CD4-positive, CD25-positive, alpha-beta regulatory T cell (primary cell): ENCODE data around the gene RP9. TPM values are rescaled to one million over a fixed set of nuclear protein-coding genes. Genes with fewer than 3 reads are reported as not detected.
"Not testable (repeated sequence)": the region's sequence is repeated elsewhere in the genome, so short reads cannot be mapped to it uniquely, and the experiment has no call there.

Source experiments
- ATAC-seq, 2 donors: fragments of 150-1000 bp; cut with Tn5 transposase; one replicate each; pipeline ENCODE4 v1.10.0; 2021; ENCODE audit warnings: low read depth in 2 of 2, moderate number of reproducible peaks in 2 of 2, moderate library complexity in 1 of 2
- DNase-seq, 3 donors: peaks; one replicate each; pipeline versions ENCODE4 v3.0.0 to v3.0.0-alpha.2; 2012 to 2022; ENCODE audit warnings: mixed read lengths in 1 of 3
- H3K27ac ChIP-seq: one replicate; pipeline ENCODE4 v1.7.0; 2013; ENCODE audit warnings: mild to moderate bottlenecking, low read length; ENCODE audit not compliant: insufficient read depth, poor library complexity, severe bottlenecking
- H3K27me3 ChIP-seq: one replicate; pipeline ENCODE4 v1.7.0; 2013; ENCODE audit warnings: low read length; ENCODE audit not compliant: control insufficient read depth, insufficient read depth
- H3K36me3 ChIP-seq: one replicate; pipeline ENCODE4 v1.7.0; 2013; ENCODE audit warnings: mild to moderate bottlenecking, low read length, moderate library complexity; ENCODE audit not compliant: control insufficient read depth, insufficient read depth
- H3K4me1 ChIP-seq: 2 replicates; pipeline ENCODE4 v1.7.0; 2013; ENCODE audit warnings: mild to moderate bottlenecking, low read length; ENCODE audit not compliant: insufficient read depth, control insufficient read depth, poor library complexity, severe bottlenecking
- H3K4me3 ChIP-seq: one replicate; pipeline ENCODE4 v1.7.0; 2013; ENCODE audit warnings: low read depth, mild to moderate bottlenecking, low read length, moderate library complexity
- H3K9me3 ChIP-seq, 2 experiments: 1 replicate in 1 of 2; 2 replicates in 1 of 2; pipeline ENCODE4 v1.7.0; 2013; ENCODE audit warnings: low read length in 2 of 2, mild to moderate bottlenecking in 1 of 2, moderate library complexity in 1 of 2; ENCODE audit not compliant: control insufficient read depth in 2 of 2
- H3K27ac Mint-ChIP-seq, 3 donors: one replicate each; pipeline ENCODE4 v1.8.0; 2020 to 2022; ENCODE audit warnings: mild to moderate bottlenecking in 3 of 3, mixed read lengths in 3 of 3, moderate library complexity in 2 of 3
- H3K27me3 Mint-ChIP-seq: one replicate; pipeline ENCODE4 v1.8.0; 2022; ENCODE audit warnings: mild to moderate bottlenecking, mixed read lengths
- H3K36me3 Mint-ChIP-seq: one replicate; pipeline ENCODE4 v1.8.0; 2020; ENCODE audit warnings: mixed read lengths
- H3K4me1 Mint-ChIP-seq, 4 donors: one replicate each; pipeline ENCODE4 v1.8.0; 2020 to 2022; ENCODE audit warnings: mixed read lengths in 4 of 4, mild to moderate bottlenecking in 1 of 4
- H3K4me3 Mint-ChIP-seq, 4 donors: one replicate each; pipeline ENCODE4 v1.8.0; 2020 to 2022; ENCODE audit warnings: mild to moderate bottlenecking in 4 of 4, mixed read lengths in 4 of 4, moderate library complexity in 3 of 4
- H3K9me3 Mint-ChIP-seq, 7 donors: one replicate each; pipeline ENCODE4 v1.8.0; 2020 to 2022; ENCODE audit warnings: mixed read lengths in 7 of 7, mild to moderate bottlenecking in 3 of 7, moderate library complexity in 2 of 7
- polyA plus RNA-seq, 4 donors: library from polyadenylated mRNA; unstranded; fragments of 300-500 nt; fragmentation: Illumina TruSeq; gene quantifications; one replicate each; pipeline ENCODE4 v1.2.3, GENCODE V29; 2021
- total RNA-seq: library from RNA; stranded (reverse); gene quantifications from one replicate; pipeline ENCODE4 v1.2.3, GENCODE V29; 2022

The RP9 gene
- total and polyA plus RNA-seq, 5 donors from 2014 or later: 14.3 to 26.2 (median 20.7) TPM

- Histone ChIP-seq H3K27me3 (no peaks in the 10 kb centered on the region), H3K36me3 (peaks cover 57% of the 10 kb centered on the region), H3K4me3 (no peak overlapping the region), H3K27ac (no peak overlapping the region), H3K9me3 (no peaks in the 10 kb centered on the region), H3K4me1 (peaks cover 6% of the 10 kb centered on the region)
- no peak overlapping the region for H3K4me3 Mint-ChIP-seq
- DNase-seq (no peak), ATAC-seq (no peak)
- H3K27ac Mint-ChIP-seq: no peak overlapping the region
- H3K9me3 Mint-ChIP-seq: no peaks in the 10 kb centered on the region
- H3K36me3 Mint-ChIP-seq: peaks cover 41% of the 10 kb centered on the region
- H3K27me3 Mint-ChIP-seq: no peaks in the 10 kb centered on the region
- H3K4me1 Mint-ChIP-seq: peaks cover 21 to 56% (median 31%) of the 10 kb centered on the region in 4 donors
Measured at GRCh38 chr7:33101906-33102305, 7.3 kb downstream of the RP9 start.

GRCh38 chr7:33100770-33101169 is 8.4 kb downstream of the RP9 start:
- Histone ChIP-seq H3K27me3 (no peaks in the 10 kb centered on the region), H3K36me3 (peaks cover 68% of the 10 kb centered on the region), H3K4me3 (no peak overlapping the region), H3K27ac (no peak overlapping the region), H3K4me1 (no peaks in the 10 kb centered on the region), H3K9me3 (no peaks in the 10 kb centered on the region)
- Mint-ChIP-seq H3K27me3 (no peaks in the 10 kb centered on the region), H3K27ac (peak overlapping the region in 2 of 3 donors; percentile 69 to 84), H3K4me1 (peaks cover 17 to 45% (median 23%) of the 10 kb centered on the region in 4 donors), H3K36me3 (peaks cover 50% of the 10 kb centered on the region), H3K4me3 (no peak overlapping the region), H3K9me3 (no peaks in the 10 kb centered on the region)
- ATAC-seq (no peak), DNase-seq (no peak)

GRCh38 chr7:33099154-33099940 is 9.9 kb downstream of the RP9 start:
- Histone ChIP-seq H3K4me3 (no peak overlapping the region), H3K36me3 (peaks cover 74% of the 10 kb centered on the region), H3K9me3 (no peaks in the 10 kb centered on the region), H3K4me1 (no peaks in the 10 kb centered on the region), H3K27ac (no peak overlapping the region), H3K27me3 (no peaks in the 10 kb centered on the region)
- Mint-ChIP-seq H3K36me3 (peaks cover 55% of the 10 kb centered on the region), H3K4me3 (peak overlapping the region in 1 of 4 donors; percentile 24), H3K9me3 (no peaks in the 10 kb centered on the region), H3K4me1 (peaks cover 10 to 36% (median 18%) of the 10 kb centered on the region in 4 donors), H3K27me3 (no peaks in the 10 kb centered on the region), H3K27ac (peak overlapping the region; percentile 69 to 87 (median 84))
- DNase-seq (peak in 1 of 3 donors; percentile 51), ATAC-seq (no peak)

GRCh38 chr7:33094745-33095275 is 14.4 kb downstream of the RP9 start:
- H3K27me3 ChIP-seq, H3K4me3 Mint-ChIP-seq, H3K4me3 ChIP-seq, H3K27ac ChIP-seq, ATAC-seq, H3K9me3 ChIP-seq, DNase-seq, H3K27ac Mint-ChIP-seq, H3K9me3 Mint-ChIP-seq, H3K27me3 Mint-ChIP-seq, H3K4me1 ChIP-seq: not testable (repeated sequence)
- peaks cover 55% of the 10 kb centered on the region for H3K36me3 ChIP-seq
- H3K4me1 Mint-ChIP-seq: peaks cover 3 to 12% (median 4%) of the 10 kb centered on the region in 4 donors
- peaks cover 44% of the 10 kb centered on the region for H3K36me3 Mint-ChIP-seq

GRCh38 chr7:33093266-33093665 is 15.9 kb downstream of the RP9 start:
- Mint-ChIP-seq H3K36me3 (peaks cover 38% of the 10 kb centered on the region), H3K4me1 (peaks cover 0 to 8% (median 0%) of the 10 kb centered on the region in 4 donors), H3K9me3 (peaks cover 0 to 1% (median 0%) of the 10 kb centered on the region in 7 donors), H3K27ac (no peak overlapping the region), H3K4me3 (no peak overlapping the region), H3K27me3 (peaks cover 3% of the 10 kb centered on the region)
- H3K27me3 ChIP-seq: no peaks in the 10 kb centered on the region
- no peak overlapping the region for H3K4me3 ChIP-seq
- no peak for ATAC-seq
- H3K4me1 ChIP-seq: no peaks in the 10 kb centered on the region
- H3K27ac ChIP-seq: no peak overlapping the region
- no peak for DNase-seq
- no peaks in the 10 kb centered on the region for H3K9me3 ChIP-seq
- peaks cover 43% of the 10 kb centered on the region for H3K36me3 ChIP-seq

- no peaks in the 10 kb centered on the region for H3K4me1 ChIP-seq
- H3K4me3 Mint-ChIP-seq: no peak overlapping the region
- no peak overlapping the region for H3K4me3 ChIP-seq
- H3K36me3 ChIP-seq: peaks cover 29% of the 10 kb centered on the region
- no peak for ATAC-seq
- H3K27ac Mint-ChIP-seq: no peak overlapping the region
- no peaks in the 10 kb centered on the region for H3K9me3 ChIP-seq
- peaks cover 0 to 1% (median 0%) of the 10 kb centered on the region in 7 donors for H3K9me3 Mint-ChIP-seq
- H3K27me3 Mint-ChIP-seq: peaks cover 4% of the 10 kb centered on the region
- no peak overlapping the region for H3K27ac ChIP-seq
- DNase-seq: no peak
- peaks cover 0 to 8% (median 0%) of the 10 kb centered on the region in 4 donors for H3K4me1 Mint-ChIP-seq
- peaks cover 33% of the 10 kb centered on the region for H3K36me3 Mint-ChIP-seq
- H3K27me3 ChIP-seq: no peaks in the 10 kb centered on the region
Measured at GRCh38 chr7:33091641-33092191, 17.5 kb downstream of the RP9 start.

GRCh38 chr7:33091111-33091531 is 18.1 kb downstream of the RP9 start:
- Mint-ChIP-seq H3K27me3 (peaks cover 4% of the 10 kb centered on the region), H3K9me3 (peaks cover 0 to 1% (median 0%) of the 10 kb centered on the region in 7 donors), H3K4me3 (no peak overlapping the region), H3K27ac (no peak overlapping the region), H3K4me1 (peaks cover 0 to 8% (median 0%) of the 10 kb centered on the region in 4 donors), H3K36me3 (peaks cover 27% of the 10 kb centered on the region)
- ATAC-seq: no peak
- no peak overlapping the region for H3K4me3 ChIP-seq
- no peaks in the 10 kb centered on the region for H3K9me3 ChIP-seq
- no peaks in the 10 kb centered on the region for H3K4me1 ChIP-seq
- no peaks in the 10 kb centered on the region for H3K27me3 ChIP-seq
- no peak for DNase-seq
- peaks cover 23% of the 10 kb centered on the region for H3K36me3 ChIP-seq
- no peak overlapping the region for H3K27ac ChIP-seq
